GM21825 (cell line): Measurements from ENCODE around the gene KICS2.
A peak's percentile ranks its signal among the peaks of the same experiment; 100 is the strongest.
"Not testable (repeated sequence)": the region's sequence is repeated elsewhere in the genome, so short reads cannot be mapped to it uniquely, and the experiment has no call there.

Experiments
- ATAC-seq: cut with Tn5 transposase; IDR thresholded peaks from one replicate; pipeline ENCODE4 v1.9.1; 2021; ENCODE audit warnings: mild to moderate bottlenecking, moderate library complexity; ENCODE audit not compliant: unreplicated experiment

KICS2 gene

GRCh38 chr12:64217643-64218042 is 4.5 kb downstream of the KICS2 start:
- ATAC-seq: not testable (repeated sequence)

DNA sequence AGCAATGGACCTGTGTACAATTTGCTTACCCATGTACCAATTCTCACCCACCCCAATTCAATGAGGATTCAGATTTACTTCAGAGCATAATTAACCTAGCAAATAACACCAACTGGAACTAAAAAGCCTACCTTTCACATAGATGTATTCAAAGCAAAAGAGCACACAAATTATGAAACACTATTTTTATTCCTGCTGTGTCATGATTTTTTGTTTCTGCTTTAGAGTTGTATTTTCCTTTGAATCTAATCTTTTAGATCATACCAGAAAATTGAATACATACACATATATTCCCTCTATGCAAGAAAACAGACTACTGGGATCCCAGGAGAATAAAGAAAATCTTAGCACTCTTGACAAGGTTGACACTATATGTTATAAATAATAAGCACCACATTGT is 5.9 kb downstream of the KICS2 start:
- no peak for ATAC-seq

DNA sequence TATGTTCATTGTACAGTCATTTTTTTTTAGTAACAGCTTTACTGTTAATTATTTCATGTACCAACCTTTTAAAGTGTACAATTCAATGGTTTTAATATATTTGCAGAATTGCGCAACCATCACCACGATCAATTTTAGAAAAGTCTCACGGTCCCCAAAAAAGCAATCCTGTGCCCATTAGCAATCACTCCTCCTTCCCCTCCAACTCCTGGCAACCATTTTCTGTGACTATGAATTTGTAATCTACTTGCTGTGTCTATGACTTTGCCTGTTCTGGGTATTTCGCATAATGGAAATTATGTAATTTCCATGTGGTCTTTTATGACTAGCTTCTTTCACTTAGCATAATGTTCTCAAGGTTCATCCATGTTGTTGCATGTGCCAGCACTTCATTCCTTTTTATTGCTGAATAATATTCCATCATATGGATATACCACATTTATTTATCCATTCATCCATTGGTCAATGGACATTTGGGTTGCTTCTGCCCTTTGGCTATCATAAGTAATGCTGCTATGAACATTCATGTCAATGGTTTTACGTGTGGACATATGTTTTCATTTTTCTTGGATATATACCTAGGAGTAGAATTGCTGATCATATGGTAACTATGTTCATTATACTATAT is 9.9 kb downstream of the KICS2 start:
- ATAC-seq: no peak

DNA sequence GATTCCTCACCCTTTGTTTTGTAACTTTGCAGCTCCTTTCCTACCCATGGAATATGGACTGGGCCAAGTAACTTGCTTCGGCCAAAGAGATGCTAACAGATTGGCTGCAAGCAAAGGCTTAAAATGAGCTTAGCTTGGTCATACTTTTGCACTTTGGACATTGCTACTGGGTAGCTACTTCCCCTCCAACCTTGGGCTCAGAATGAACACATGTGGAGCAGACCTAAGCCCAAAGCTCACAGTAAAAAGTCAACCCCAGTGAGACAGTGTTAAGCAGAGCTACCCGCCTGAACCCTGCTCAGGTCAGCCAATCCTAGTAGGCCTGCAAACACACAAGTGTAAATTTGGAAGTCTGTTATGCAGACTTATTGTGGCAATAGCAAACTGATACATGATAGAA is 14.6 kb downstream of the KICS2 start:
- no peak for ATAC-seq

DNA sequence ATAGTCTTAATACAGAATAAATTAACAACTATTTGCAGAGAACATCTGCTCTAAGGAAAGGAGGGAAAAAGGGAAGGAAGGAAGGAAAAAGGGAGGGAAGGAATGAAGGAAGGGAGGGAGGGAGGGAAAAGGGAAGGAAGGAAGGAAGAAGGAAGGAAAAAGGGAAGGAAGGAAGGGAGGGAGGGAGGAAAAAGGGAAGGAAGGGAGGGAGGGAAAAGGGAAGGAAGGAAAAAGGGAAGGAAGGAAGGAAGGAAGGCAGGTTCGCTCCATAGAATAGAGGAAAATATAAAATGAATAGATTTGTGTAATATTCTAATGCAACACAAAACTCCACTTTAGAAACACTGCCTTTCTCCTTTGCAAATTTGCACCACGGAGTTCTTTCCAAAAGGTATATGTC is 16.6 kb downstream of the KICS2 start:
- no peak for ATAC-seq

DNA sequence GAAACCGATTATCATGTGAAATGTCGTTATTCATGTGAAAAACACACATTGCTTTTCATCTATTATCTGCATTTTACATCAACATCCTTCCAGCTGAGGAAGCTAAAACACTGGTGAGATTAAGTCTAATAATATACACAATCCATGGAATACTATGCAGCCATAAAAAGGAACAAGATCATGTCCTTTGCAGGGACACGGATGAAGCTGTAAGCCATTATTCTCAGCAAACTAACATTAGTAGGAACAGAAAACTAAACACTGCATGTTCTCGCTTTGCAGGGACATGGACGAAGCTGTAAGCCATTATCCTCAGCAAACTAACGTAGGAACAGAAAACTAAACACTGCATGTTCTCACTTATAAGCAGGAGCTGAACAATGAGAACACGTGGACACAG is 18.3 kb downstream of the KICS2 start:
- ATAC-seq: no peak

- no peak for ATAC-seq
Observed at GRCh38 chr12:64203036-64203435, 19.1 kb downstream of the KICS2 start.

- not testable (repeated sequence) for ATAC-seq
Observed at GRCh38 chr12:64195841-64196240, 26.3 kb downstream of the KICS2 start.

DNA sequence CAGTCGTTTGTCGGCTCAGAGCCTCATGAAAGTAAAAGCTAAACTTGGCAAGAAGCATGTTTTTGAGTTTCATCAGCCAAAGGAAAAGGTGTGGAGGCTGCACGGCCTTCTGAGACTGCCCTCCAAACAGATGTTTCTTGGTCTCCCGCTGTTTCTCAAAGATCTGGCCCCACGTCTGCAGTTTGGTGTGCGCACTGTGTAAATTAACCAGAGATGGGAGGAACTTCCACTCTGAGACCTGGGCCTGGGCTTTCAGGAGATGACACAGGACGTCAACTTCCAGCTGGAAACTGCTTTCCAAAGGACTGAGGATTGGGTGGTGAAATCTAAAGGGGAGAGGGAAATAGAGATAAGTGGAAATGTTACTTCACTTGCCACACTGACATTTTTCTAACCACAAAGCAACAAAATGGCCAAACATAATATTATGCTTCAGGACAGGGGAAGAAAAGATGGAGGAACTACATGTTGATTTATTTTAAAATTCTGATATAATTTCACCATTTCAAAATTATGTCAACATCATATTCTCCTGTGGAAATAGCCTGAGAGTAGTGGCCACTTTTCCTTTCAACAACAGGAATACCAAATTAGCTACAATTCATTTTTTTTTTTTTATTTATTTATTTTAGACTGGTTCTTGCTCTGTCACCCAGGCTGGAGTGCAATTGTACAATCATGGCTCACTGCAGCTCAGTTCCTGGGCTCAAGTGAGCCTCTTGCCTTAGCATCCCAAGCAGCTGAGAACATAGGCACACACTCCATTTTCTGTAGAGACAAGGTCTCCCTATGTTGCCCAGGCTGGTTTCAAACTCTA is 27.6 kb downstream of the KICS2 start:
- ATAC-seq: no peak

- no peak for ATAC-seq
Observed at GRCh38 chr12:64193931-64194330, 28.2 kb downstream of the KICS2 start.

GRCh38 chr12:64192644-64193444 is 29.3 kb downstream of the KICS2 start:
- peak; percentile 96 for ATAC-seq

- ATAC-seq: no peak
Observed at GRCh38 chr12:64190140-64190539, 32.0 kb downstream of the KICS2 start.

- ATAC-seq: no peak
Observed at GRCh38 chr12:64189530-64189929, 32.6 kb downstream of the KICS2 start.

GRCh38 chr12:64187794-64188193 is 34.3 kb downstream of the KICS2 start:
- ATAC-seq: no peak

DNA sequence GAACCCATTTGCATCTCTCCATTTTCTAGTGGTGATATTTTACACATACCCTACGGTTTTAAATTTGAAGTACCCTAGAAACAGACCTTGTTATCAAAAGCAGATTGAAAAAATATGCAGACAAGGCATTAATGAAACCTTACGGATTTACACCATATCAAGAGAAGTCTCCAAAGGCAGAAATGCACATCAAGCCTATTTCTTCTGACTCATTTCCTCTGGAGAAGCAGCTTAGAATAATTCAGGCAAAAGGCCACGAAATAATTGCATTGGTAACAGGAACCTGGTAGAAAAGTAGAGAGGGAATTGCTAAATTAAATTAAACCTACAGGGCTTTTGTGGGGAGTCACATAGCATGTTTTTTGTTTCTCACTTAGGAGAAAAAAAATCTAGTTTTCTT is 34.7 kb downstream of the KICS2 start:
- ATAC-seq: no peak

DNA sequence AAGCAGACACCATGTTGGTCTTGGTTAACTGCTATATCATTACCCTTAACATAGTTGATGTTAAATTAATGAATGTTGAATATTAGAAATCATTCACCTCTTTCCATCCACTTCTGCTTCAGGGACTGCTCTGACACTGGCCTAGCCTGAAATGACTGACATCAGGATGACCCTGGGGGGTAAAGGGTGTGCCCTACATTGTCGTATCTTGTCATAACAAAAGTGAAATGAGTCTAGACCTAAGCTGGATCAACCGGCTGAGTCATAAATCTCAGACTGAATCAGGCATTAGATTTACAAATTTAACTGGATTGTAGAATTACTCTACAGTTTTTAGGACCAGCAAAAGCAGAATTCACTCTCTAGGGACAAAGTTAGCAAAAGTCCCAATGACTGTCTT is 35.3 kb downstream of the KICS2 start:
- peak; percentile 83 for ATAC-seq

GRCh38 chr12:64184216-64184615 is 37.9 kb downstream of the KICS2 start:
- ATAC-seq: no peak

DNA sequence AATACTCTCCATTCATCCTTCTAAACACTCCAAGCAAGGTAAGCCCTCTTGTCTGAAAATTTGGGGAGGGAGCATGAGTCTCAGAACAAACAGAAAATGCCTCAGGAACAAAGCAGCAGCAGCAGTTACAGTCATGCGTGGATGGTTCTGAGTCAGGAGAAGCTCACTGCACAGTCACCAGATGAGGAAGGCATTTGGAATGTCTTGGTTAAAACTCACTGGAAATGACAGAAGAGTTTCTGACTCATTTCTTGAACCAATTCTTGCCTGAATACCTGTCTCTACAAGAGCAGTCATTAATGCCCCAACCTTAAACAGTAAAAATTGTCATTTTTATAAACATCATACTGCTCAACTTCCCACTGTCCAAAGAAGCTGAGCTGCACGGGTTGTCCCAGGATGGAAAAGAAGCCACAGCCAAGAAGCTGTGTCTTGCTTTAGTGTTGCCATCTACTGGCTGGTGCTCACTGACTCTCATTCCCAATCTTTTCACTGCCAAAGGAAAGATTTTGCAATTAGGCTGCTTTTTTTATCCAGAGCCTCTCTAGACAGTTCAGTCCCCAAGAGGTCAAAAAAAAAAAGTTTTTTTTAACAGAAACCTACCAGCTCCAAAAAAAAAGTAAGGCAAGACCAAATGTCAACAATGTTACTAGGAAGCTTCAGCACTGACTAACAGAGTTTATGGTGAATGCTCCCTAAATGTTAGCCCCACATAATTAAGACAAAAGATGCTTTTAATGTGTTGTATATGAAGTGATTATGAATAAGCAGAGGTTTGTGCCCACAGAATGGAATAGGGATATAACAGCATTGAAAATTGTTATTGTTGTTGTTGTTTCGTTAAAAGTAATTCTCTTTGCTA is 40.4 kb downstream of the KICS2 start:
- no peak for ATAC-seq

GRCh38 chr12:64180951-64181350 is 41.1 kb downstream of the KICS2 start:
- ATAC-seq: no peak

DNA sequence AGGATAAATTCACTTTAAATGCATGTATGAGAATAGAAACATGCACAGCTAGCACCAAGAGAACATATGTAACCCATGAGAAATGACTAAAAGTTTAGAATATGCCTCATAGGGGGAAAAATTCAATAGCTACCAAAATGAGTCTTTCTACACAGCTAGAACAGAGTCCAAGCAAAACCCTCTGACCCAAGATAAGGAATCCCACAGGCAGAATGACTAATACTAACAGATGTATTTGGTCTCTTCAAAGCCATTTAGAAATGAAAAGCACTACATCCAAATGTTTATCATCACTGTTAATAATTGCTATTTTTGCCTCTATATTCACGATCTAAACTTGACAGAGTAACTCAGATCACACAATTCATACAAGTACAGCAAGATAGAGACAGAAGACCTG is 44.0 kb downstream of the KICS2 start:
- no peak for ATAC-seq

GRCh38 chr12:64177001-64177400 is 45.1 kb downstream of the KICS2 start:
- ATAC-seq: no peak
